Mesendoderm (in vitro differentiated cells): ENCODE data around the gene CORO6.

Experiments used
- DNase-seq: peaks from one replicate; pipeline ENCODE4 v3.0.0; 2013
- H2AK5ac ChIP-seq: 2 replicates; pipeline ENCODE4 v1.6.1; 2013; ENCODE audit warnings: low read length, inconsistent platforms
- H2BK120ac ChIP-seq: 2 replicates; pipeline ENCODE4 v1.6.1; 2013; ENCODE audit warnings: low read depth, mild to moderate bottlenecking, low read length, moderate library complexity, mixed read lengths
- H2BK15ac ChIP-seq: replicated peaks from 2 replicates; pipeline ENCODE4 v1.6.1; 2013; ENCODE audit warnings: low read depth, mild to moderate bottlenecking, moderate library complexity
- H2BK5ac ChIP-seq: 2 replicates; pipeline ENCODE4 v1.6.1; 2013; ENCODE audit warnings: low read length, inconsistent platforms
- H3K18ac ChIP-seq: 2 replicates; pipeline ENCODE4 v1.6.1; 2013; ENCODE audit warnings: mild to moderate bottlenecking, low read length, mixed read lengths
- H3K23ac ChIP-seq: one replicate; pipeline ENCODE4 v1.6.1; 2013; ENCODE audit warnings: low read length
- H3K27ac ChIP-seq: 2 replicates; pipeline ENCODE4 v1.5.1; 2013; ENCODE audit warnings: low read depth, mild to moderate bottlenecking, inconsistent platforms, low read length, moderate library complexity
- H3K27me3 ChIP-seq: 2 replicates; pipeline ENCODE4 v1.6.1; 2013; ENCODE audit warnings: low read length, control low read depth, mild to moderate bottlenecking, inconsistent platforms; ENCODE audit not compliant: insufficient read depth, poor library complexity
- H3K36me3 ChIP-seq: 2 replicates; pipeline ENCODE4 v1.6.1; 2013; ENCODE audit warnings: low read length, inconsistent platforms; ENCODE audit not compliant: control insufficient read depth, insufficient read depth
- H3K4ac ChIP-seq: one replicate; pipeline ENCODE4 v1.6.1; 2013; ENCODE audit warnings: low read depth, mild to moderate bottlenecking, low read length, moderate library complexity
- H3K4me1 ChIP-seq: 2 replicates; pipeline ENCODE4 v1.6.1; 2013; ENCODE audit warnings: low read depth, low read length, inconsistent platforms; ENCODE audit not compliant: control insufficient read depth
- H3K4me2 ChIP-seq: 2 replicates; pipeline ENCODE4 v1.6.1; 2013; ENCODE audit warnings: low read length
- H3K4me3 ChIP-seq: 2 replicates; pipeline ENCODE4 v1.5.1; 2013; ENCODE audit warnings: mild to moderate bottlenecking, low read length
- H3K56ac ChIP-seq: one replicate; pipeline ENCODE4 v1.6.1; 2013; ENCODE audit warnings: low read length
- H3K79me1 ChIP-seq: 2 replicates; pipeline ENCODE4 v1.6.1; 2013; ENCODE audit warnings: low read length, inconsistent platforms
- H3K79me2 ChIP-seq: 2 replicates; pipeline ENCODE4 v1.6.1; 2013; ENCODE audit warnings: mild to moderate bottlenecking, low read length; ENCODE audit not compliant: control insufficient read depth, insufficient read depth
- H3K9ac ChIP-seq: 2 replicates; pipeline ENCODE4 v1.6.1; 2013; ENCODE audit warnings: low read length, inconsistent platforms
- H4K5ac ChIP-seq: one replicate; pipeline ENCODE4 v1.6.1; 2013; ENCODE audit warnings: low read length
- H4K8ac ChIP-seq: one replicate; pipeline ENCODE4 v1.6.1; 2013; ENCODE audit warnings: low read depth, mild to moderate bottlenecking, control low read depth, low read length, moderate library complexity
- WGBS: extraction: QIAGEN DNeasy Blood & Tissue Kit; methylation state at CpG from one replicate; pipeline ENCODE4 v1.1.7; 2013; ENCODE audit warnings: low lambda C conversion rate, missing lambda C conversion rate; ENCODE audit not compliant: insufficient coverage; ENCODE audit errors: extremely low coverage; 5-methylcytosine and 5-hydroxymethylcytosine counted together

The CORO6 gene

GRCh38 chr17:29664743-29665480, 42.2 kb upstream of the CORO6 start:
- Histone ChIP-seq H3K4ac (no peak overlapping the region), H3K36me3 (no peaks in the 10 kb centered on the region), H3K27me3 (no peaks in the 10 kb centered on the region), H2AK5ac (no peak overlapping the region), H3K79me2 (no peaks in the 10 kb centered on the region), H3K23ac (no peak overlapping the region), H4K8ac (no peak overlapping the region), H3K27ac (no peak overlapping the region), H3K4me2 (no peak overlapping the region), H3K56ac (no peak overlapping the region), H3K9ac (no peak overlapping the region), H2BK15ac (no peak overlapping the region), H3K79me1 (no peaks in the 10 kb centered on the region), H4K5ac (no peak overlapping the region), H3K18ac (no peak overlapping the region), H3K4me3 (no peak overlapping the region), H2BK5ac (no peak overlapping the region), H2BK120ac (no peak overlapping the region), H3K4me1 (no peaks in the 10 kb centered on the region)
- no peak for DNase-seq
- no CpG with 5 or more reads among the region's 2 CpGs for WGBS

- Histone ChIP-seq H2BK120ac (no peak overlapping the region), H2BK5ac (no peak overlapping the region), H2AK5ac (no peak overlapping the region), H3K36me3 (no peaks in the 10 kb centered on the region), H3K4me3 (no peak overlapping the region), H3K79me2 (no peaks in the 10 kb centered on the region), H3K4me1 (no peaks in the 10 kb centered on the region), H3K18ac (peak overlapping the region; percentile 87), H3K23ac (no peak overlapping the region), H3K4ac (no peak overlapping the region), H3K27me3 (no peaks in the 10 kb centered on the region), H2BK15ac (no peak overlapping the region), H3K79me1 (no peaks in the 10 kb centered on the region), H3K27ac (no peak overlapping the region), H4K5ac (no peak overlapping the region), H4K8ac (no peak overlapping the region), H3K4me2 (no peak overlapping the region), H3K56ac (no peak overlapping the region), H3K9ac (no peak overlapping the region)
- peak; percentile 80 for DNase-seq
- no CpG with 5 or more reads among the region's 1 CpG for WGBS
These were observed 40.4 kb upstream of the CORO6 start for GRCh38 chr17:29663155-29663554.

GRCh38 chr17:29661213-29661612, 38.5 kb upstream of the CORO6 start:
- no peak overlapping the region for H3K27ac ChIP-seq
- H2BK120ac ChIP-seq, result no peak overlapping the region
- H2BK5ac ChIP-seq, result no peak overlapping the region
- H2AK5ac ChIP-seq, result no peak overlapping the region
- no peak overlapping the region for H3K9ac ChIP-seq
- H3K4me3 ChIP-seq, result no peak overlapping the region
- no peak overlapping the region for H3K4me2 ChIP-seq
- no peak overlapping the region for H2BK15ac ChIP-seq
- WGBS, result no CpG with 5 or more reads among the region's 2 CpGs
- H3K27me3 ChIP-seq, result no peaks in the 10 kb centered on the region
- no peak overlapping the region for H3K56ac ChIP-seq
- no peak for DNase-seq
- H3K36me3 ChIP-seq, result no peaks in the 10 kb centered on the region
- no peak overlapping the region for H4K8ac ChIP-seq
- no peaks in the 10 kb centered on the region for H3K79me2 ChIP-seq
- no peaks in the 10 kb centered on the region for H3K4me1 ChIP-seq
- no peaks in the 10 kb centered on the region for H3K79me1 ChIP-seq
- H3K18ac ChIP-seq, result no peak overlapping the region
- no peak overlapping the region for H3K4ac ChIP-seq
- H3K23ac ChIP-seq, result no peak overlapping the region
- H4K5ac ChIP-seq, result no peak overlapping the region

GRCh38 chr17:29659155-29659554, 36.4 kb upstream of the CORO6 start:
- Histone ChIP-seq H3K27ac (no peak overlapping the region), H4K8ac (no peak overlapping the region), H3K79me1 (no peaks in the 10 kb centered on the region), H3K4me3 (no peak overlapping the region), H3K79me2 (no peaks in the 10 kb centered on the region), H4K5ac (no peak overlapping the region), H3K18ac (no peak overlapping the region), H3K4ac (no peak overlapping the region), H2BK15ac (no peak overlapping the region), H3K9ac (no peak overlapping the region), H3K27me3 (no peaks in the 10 kb centered on the region), H2AK5ac (no peak overlapping the region), H3K23ac (no peak overlapping the region), H3K56ac (no peak overlapping the region), H3K36me3 (no peaks in the 10 kb centered on the region), H3K4me1 (no peaks in the 10 kb centered on the region), H2BK5ac (no peak overlapping the region), H3K4me2 (no peak overlapping the region), H2BK120ac (no peak overlapping the region)
- WGBS, result no CpG with 5 or more reads among the region's 2 CpGs
- no peak for DNase-seq

- Histone ChIP-seq H3K27ac (no peak overlapping the region), H2AK5ac (no peak overlapping the region), H4K5ac (no peak overlapping the region), H2BK120ac (no peak overlapping the region), H3K9ac (no peak overlapping the region), H3K23ac (no peak overlapping the region), H3K18ac (no peak overlapping the region), H3K4me3 (no peak overlapping the region), H2BK5ac (no peak overlapping the region), H3K27me3 (no peaks in the 10 kb centered on the region), H3K4me2 (no peak overlapping the region), H4K8ac (no peak overlapping the region), H3K79me2 (no peaks in the 10 kb centered on the region), H3K79me1 (no peaks in the 10 kb centered on the region), H3K4me1 (no peaks in the 10 kb centered on the region), H2BK15ac (no peak overlapping the region), H3K36me3 (no peaks in the 10 kb centered on the region), H3K4ac (no peak overlapping the region), H3K56ac (no peak overlapping the region)
- WGBS, result no CpG with 5 or more reads among the region's 6 CpGs
- no peak for DNase-seq
These were observed 32.6 kb upstream of the CORO6 start for GRCh38 chr17:29655323-29655722.
